ENCODE measurements around the gene KLK15. TPM values are rescaled to one million over a fixed set of nuclear protein-coding genes. Genes with fewer than 3 reads are reported as not detected.
"Not testable (repeated sequence)": the region's sequence is repeated elsewhere in the genome, so short reads cannot be mapped to it uniquely, and the experiment has no call there.

KLK15 gene
- polyA plus RNA-seq, 1 donor from 2014 or later, result not detected

DNA sequence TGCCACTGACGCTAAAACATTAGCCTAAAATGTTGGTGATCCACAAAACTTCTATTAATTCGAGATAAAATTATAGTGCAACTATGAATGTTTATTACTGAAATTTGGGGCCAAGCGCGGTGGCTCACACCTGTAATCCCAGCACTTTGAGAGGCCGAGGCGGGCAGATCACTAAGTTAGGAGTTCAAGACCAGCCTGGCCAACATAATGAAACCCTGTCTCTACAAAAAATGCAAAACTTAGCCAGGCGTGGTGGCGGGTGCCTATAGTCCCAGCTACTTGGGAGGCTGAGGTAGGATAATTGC is 49.6 kb downstream of the KLK15 start:
- not testable (repeated sequence) for H4K20me1 ChIP-seq (ENCODE audit: insufficient read depth); H3K9ac ChIP-seq (ENCODE audit: low read length); H3K27me3 ChIP-seq (ENCODE audit: insufficient read depth, low read depth, low read length); H2AFZ ChIP-seq (ENCODE audit: low read depth, low read length); H3K9me2 ChIP-seq (ENCODE audit: insufficient read depth, low read length); H3K36me3 ChIP-seq (ENCODE audit: insufficient read depth, low read length); H3K4me3 ChIP-seq (ENCODE audit: low read length); H3K79me2 ChIP-seq (replicated peaks; ENCODE audit: insufficient read depth, low read length); H3K9me3 ChIP-seq (ENCODE audit: low read length); H3K27ac ChIP-seq (ENCODE audit: low read length); H3F3A ChIP-seq (ENCODE audit: insufficient read depth, low read length, poor library complexity, severe bottlenecking); H3K4me2 ChIP-seq (ENCODE audit: low read length)
- TF ChIP-seq SMC3 (conservative IDR thresholded peaks at IDR 0.05; ENCODE audit: poor library complexity), result peak; percentile 14

DNA sequence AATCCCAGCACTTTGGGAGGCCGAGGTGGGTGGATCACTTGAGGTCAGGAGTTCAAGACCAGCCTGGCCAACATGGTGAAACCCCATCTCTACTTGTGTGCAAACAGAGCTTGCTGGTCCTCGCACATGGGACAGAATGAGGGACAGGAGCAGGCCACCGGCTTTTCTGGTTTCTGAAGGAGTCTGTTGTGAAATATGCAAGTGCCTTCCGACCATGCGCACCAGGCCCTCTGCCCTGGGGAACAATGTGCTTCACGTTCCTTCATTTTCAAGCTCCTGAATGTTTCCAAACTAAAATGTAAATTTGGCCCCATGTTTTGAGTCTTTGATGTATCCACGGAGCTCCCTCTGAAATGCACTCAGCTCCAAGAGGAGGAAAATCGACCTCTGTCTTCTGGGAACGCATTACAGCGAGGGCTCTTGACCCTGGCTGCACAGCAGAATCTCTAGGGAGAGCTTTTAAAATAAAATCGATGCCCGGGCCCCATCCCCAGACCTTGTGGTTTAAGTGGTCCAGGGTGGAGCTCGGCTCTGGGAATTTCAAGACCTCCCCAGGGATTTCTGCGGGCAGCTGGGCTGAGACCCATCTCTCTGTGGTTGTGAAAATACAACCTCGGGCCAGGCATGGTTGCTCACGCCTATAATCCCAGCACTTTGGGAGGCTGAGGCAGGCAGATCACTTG is 52.5 kb downstream of the KLK15 start:
- H2AFZ ChIP-seq (ENCODE audit: low read depth, low read length), result no peak overlapping the region
- H3F3A ChIP-seq (ENCODE audit: insufficient read depth, low read length, poor library complexity, severe bottlenecking), result no peaks in the 10 kb centered on the region
- no peak overlapping the region for H3K4me2 ChIP-seq (ENCODE audit: low read length)
- H3K79me2 ChIP-seq (replicated peaks; ENCODE audit: insufficient read depth, low read length), result no peaks in the 10 kb centered on the region
- H3K27ac ChIP-seq (ENCODE audit: low read length), result no peak overlapping the region
- H3K9ac ChIP-seq (ENCODE audit: low read length), result no peak overlapping the region
- H3K9me2 ChIP-seq (ENCODE audit: insufficient read depth, low read length), result no peaks in the 10 kb centered on the region
- H3K9me3 ChIP-seq (ENCODE audit: low read length), result no peaks in the 10 kb centered on the region
- H3K4me3 ChIP-seq (ENCODE audit: low read length), result no peak overlapping the region
- no peaks in the 10 kb centered on the region for H4K20me1 ChIP-seq (ENCODE audit: insufficient read depth)
- TF ChIP-seq MXI1 (conservative IDR thresholded peaks at IDR 0.05; ENCODE audit: poor library complexity, severe bottlenecking), result no peak
- no peak for TF ChIP-seq EZH2 (IDR thresholded peaks at IDR 0.05; ENCODE audit: borderline replicate concordance, insufficient read depth, low read length, poor library complexity, severe bottlenecking)
- TF ChIP-seq POLR2AphosphoS5 (IDR thresholded peaks at IDR 0.05), result no peak
- H3K36me3 ChIP-seq (ENCODE audit: insufficient read depth, low read length), result no peaks in the 10 kb centered on the region
- H3K27me3 ChIP-seq (ENCODE audit: insufficient read depth, low read depth, low read length), result peaks cover 26% of the 10 kb centered on the region

- Histone ChIP-seq H3K9me3 (ENCODE audit: low read length) (no peaks in the 10 kb centered on the region), H3K27me3 (ENCODE audit: insufficient read depth, low read depth, low read length) (peaks cover 26% of the 10 kb centered on the region), H2AFZ (ENCODE audit: low read depth, low read length) (no peak overlapping the region), H3K36me3 (ENCODE audit: insufficient read depth, low read length) (no peaks in the 10 kb centered on the region), H3K4me2 (ENCODE audit: low read length) (no peak overlapping the region), H3K4me3 (ENCODE audit: low read length) (no peak overlapping the region), H4K20me1 (ENCODE audit: insufficient read depth) (no peaks in the 10 kb centered on the region), H3K27ac (ENCODE audit: low read length) (peak overlapping the region; percentile 2), H3K9me2 (ENCODE audit: insufficient read depth, low read length) (no peaks in the 10 kb centered on the region), H3K79me2 (replicated peaks; ENCODE audit: insufficient read depth, low read length) (no peaks in the 10 kb centered on the region), H3K9ac (ENCODE audit: low read length) (no peak overlapping the region), H3F3A (ENCODE audit: insufficient read depth, low read length, poor library complexity, severe bottlenecking) (no peaks in the 10 kb centered on the region)
- TF ChIP-seq EP300 (conservative IDR thresholded peaks at IDR 0.05; ENCODE audit: poor library complexity, severe bottlenecking) (no peak), RAD21 (conservative IDR thresholded peaks at IDR 0.05) (no peak), TAF1 (IDR thresholded peaks at IDR 0.05; ENCODE audit: low read depth) (no peak), SMC3 (conservative IDR thresholded peaks at IDR 0.05; ENCODE audit: poor library complexity) (peak; percentile 15), MXI1 (conservative IDR thresholded peaks at IDR 0.05; ENCODE audit: poor library complexity, severe bottlenecking) (no peak), EZH2 (IDR thresholded peaks at IDR 0.05; ENCODE audit: borderline replicate concordance, insufficient read depth, low read length, poor library complexity, severe bottlenecking) (no peak), CTCF (IDR thresholded peaks at IDR 0.05; ENCODE audit: poor library complexity, severe bottlenecking) (no peak), POLR2AphosphoS5 (IDR thresholded peaks at IDR 0.05) (no peak)
- TF ChIP-seq, protein P1, sequence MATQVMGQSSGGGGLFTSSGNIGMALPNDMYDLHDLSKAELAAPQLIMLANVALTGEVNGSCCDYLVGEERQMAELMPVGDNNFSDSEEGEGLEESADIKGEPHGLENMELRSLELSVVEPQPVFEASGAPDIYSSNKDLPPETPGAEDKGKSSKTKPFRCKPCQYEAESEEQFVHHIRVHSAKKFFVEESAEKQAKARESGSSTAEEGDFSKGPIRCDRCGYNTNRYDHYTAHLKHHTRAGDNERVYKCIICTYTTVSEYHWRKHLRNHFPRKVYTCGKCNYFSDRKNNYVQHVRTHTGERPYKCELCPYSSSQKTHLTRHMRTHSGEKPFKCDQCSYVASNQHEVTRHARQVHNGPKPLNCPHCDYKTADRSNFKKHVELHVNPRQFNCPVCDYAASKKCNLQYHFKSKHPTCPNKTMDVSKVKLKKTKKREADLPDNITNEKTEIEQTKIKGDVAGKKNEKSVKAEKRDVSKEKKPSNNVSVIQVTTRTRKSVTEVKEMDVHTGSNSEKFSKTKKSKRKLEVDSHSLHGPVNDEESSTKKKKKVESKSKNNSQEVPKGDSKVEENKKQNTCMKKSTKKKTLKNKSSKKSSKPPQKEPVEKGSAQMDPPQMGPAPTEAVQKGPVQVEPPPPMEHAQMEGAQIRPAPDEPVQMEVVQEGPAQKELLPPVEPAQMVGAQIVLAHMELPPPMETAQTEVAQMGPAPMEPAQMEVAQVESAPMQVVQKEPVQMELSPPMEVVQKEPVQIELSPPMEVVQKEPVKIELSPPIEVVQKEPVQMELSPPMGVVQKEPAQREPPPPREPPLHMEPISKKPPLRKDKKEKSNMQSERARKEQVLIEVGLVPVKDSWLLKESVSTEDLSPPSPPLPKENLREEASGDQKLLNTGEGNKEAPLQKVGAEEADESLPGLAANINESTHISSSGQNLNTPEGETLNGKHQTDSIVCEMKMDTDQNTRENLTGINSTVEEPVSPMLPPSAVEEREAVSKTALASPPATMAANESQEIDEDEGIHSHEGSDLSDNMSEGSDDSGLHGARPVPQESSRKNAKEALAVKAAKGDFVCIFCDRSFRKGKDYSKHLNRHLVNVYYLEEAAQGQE (IDR thresholded peaks at IDR 0.05; ENCODE audit: borderline replicate concordance), result no peak
These were observed 53.6 kb downstream of the KLK15 start for GRCh38 chr19:50779504-50780457.

Measured in neural cell (in vitro differentiated cells).